HepG2 (cell line): ENCODE data around the gene F7. TPM values are rescaled to one million over a fixed set of nuclear protein-coding genes. Genes with fewer than 3 reads are reported as not detected.

Experiments used
- AHR ChIP-seq: IDR thresholded peaks from 2 replicates; pipeline ENCODE4 v1.6.1; 2018; ENCODE audit warnings: missing genetic modification reagents, missing compliant biosample characterization
- ATF7 ChIP-seq, 2 experiments: fragments of 450-650 bp in 1 of 2; sonication (generic) in 1 of 2; formaldehyde crosslinking in 1 of 2; IDR thresholded peaks; 2 replicates each; pipeline versions ENCODE4 v1.4.0 to v1.6.1; 2016 to 2020; ENCODE audit warnings: antibody characterized with exemption in 1 of 2, mild to moderate bottlenecking in 1 of 2, missing genetic modification reagents in 1 of 2
- CC2D1A ChIP-seq: sonication (generic); formaldehyde crosslinking; IDR thresholded peaks from 2 replicates; pipeline ENCODE4 v1.8.1; 2023; ENCODE audit warnings: mild to moderate bottlenecking, missing genetic modification reagents
- CEBPZ ChIP-seq: IDR thresholded peaks from 2 replicates; pipeline ENCODE4 v1.6.1; 2012; ENCODE audit warnings: low read length, improper control_type of control experiment
- ETS1 ChIP-seq: sonication (generic); formaldehyde crosslinking; IDR thresholded peaks from 2 replicates; pipeline ENCODE4 v1.4.0; 2020; ENCODE audit warnings: missing genetic modification reagents
- FLYWCH1 ChIP-seq: sonication (generic); formaldehyde crosslinking; IDR thresholded peaks from 2 replicates; pipeline ENCODE4 v1.8.1; 2023; ENCODE audit warnings: mild to moderate bottlenecking, missing genetic modification reagents
- FOXO1 ChIP-seq: sonication (generic); formaldehyde crosslinking; IDR thresholded peaks from 2 replicates; pipeline ENCODE4 v1.4.0; 2020; ENCODE audit warnings: missing genetic modification reagents
- HNF4A ChIP-seq: sonication (generic); formaldehyde crosslinking; IDR thresholded peaks from 2 replicates; pipeline ENCODE4 v1.4.0; 2020; ENCODE audit warnings: missing genetic modification reagents
- KDM6A ChIP-seq: IDR thresholded peaks from 2 replicates; pipeline ENCODE4 v1.6.1; 2016; ENCODE audit warnings: low read depth
- KLF15 ChIP-seq: sonication (generic); formaldehyde crosslinking; IDR thresholded peaks from 2 replicates; pipeline ENCODE4 v1.8.1; 2023; ENCODE audit warnings: borderline replicate concordance, mild to moderate bottlenecking, inconsistent platforms, missing genetic modification reagents, mixed read lengths
- MED8 ChIP-seq: sonication (generic); formaldehyde crosslinking; IDR thresholded peaks from 2 replicates; pipeline ENCODE4 v1.8.1; 2023; ENCODE audit warnings: mild to moderate bottlenecking, missing genetic modification reagents; ENCODE audit not compliant: insufficient replicate concordance
- PAWR ChIP-seq: sonication (generic); formaldehyde crosslinking; IDR thresholded peaks from 2 replicates; pipeline ENCODE4 v1.4.0; 2020; ENCODE audit warnings: missing genetic modification reagents, mild to moderate bottlenecking, borderline replicate concordance
- PHB2 ChIP-seq: fragments of 450-650 bp; IDR thresholded peaks from 2 replicates; pipeline ENCODE4 v1.6.1; 2018; ENCODE audit not compliant: partially characterized antibody
- REPIN1 ChIP-seq: sonication (generic); formaldehyde crosslinking; IDR thresholded peaks from 2 replicates; pipeline ENCODE4 v1.8.0; 2022; ENCODE audit warnings: missing genetic modification reagents, low read depth, mild to moderate bottlenecking, borderline replicate concordance
- SAP130 ChIP-seq: IDR thresholded peaks from 2 replicates; pipeline ENCODE4 v1.6.1; 2016; ENCODE audit warnings: low read depth
- SP2 ChIP-seq: sonication (generic); formaldehyde crosslinking; IDR thresholded peaks from 2 replicates; pipeline ENCODE4 v1.5.1; 2020; ENCODE audit warnings: mild to moderate bottlenecking, missing genetic modification reagents
- STAT5B ChIP-seq: sonication (generic); formaldehyde crosslinking; IDR thresholded peaks from 2 replicates; pipeline ENCODE4 v1.4.0; 2020; ENCODE audit warnings: missing genetic modification reagents
- SYNCRIP ChIP-seq: fragments of 200-400 bp; formaldehyde crosslinking; IDR thresholded peaks from 2 replicates; pipeline ENCODE4 v1.6.1; 2018; ENCODE audit warnings: mild to moderate bottlenecking, low read depth, low read length; ENCODE audit not compliant: insufficient read depth
- ZFP36L1 ChIP-seq: sonication (generic); formaldehyde crosslinking; IDR thresholded peaks from 2 replicates; pipeline ENCODE4 v1.8.0; 2022; ENCODE audit warnings: mild to moderate bottlenecking, missing genetic modification reagents, moderate library complexity
- ZNF3 ChIP-seq: IDR thresholded peaks from 2 replicates; pipeline ENCODE4 v1.7.0; 2017; ENCODE audit warnings: inconsistent platforms
- ZNF326 ChIP-seq: sonication (generic); formaldehyde crosslinking; IDR thresholded peaks from 2 replicates; pipeline ENCODE4 v1.4.0; 2020; ENCODE audit warnings: missing genetic modification reagents, borderline replicate concordance
- ZNF414 ChIP-seq: sonication (generic); formaldehyde crosslinking; IDR thresholded peaks from 2 replicates; pipeline ENCODE4 v1.5.0; 2020; ENCODE audit warnings: missing genetic modification reagents
- ZNF432 ChIP-seq: sonication (generic); formaldehyde crosslinking; IDR thresholded peaks from 2 replicates; pipeline ENCODE4 v1.5.0; 2020; ENCODE audit warnings: missing genetic modification reagents, mild to moderate bottlenecking, borderline replicate concordance
- ZNF720 ChIP-seq: sonication (generic); formaldehyde crosslinking; IDR thresholded peaks from 2 replicates; pipeline ENCODE4 v1.4.0; 2020; ENCODE audit warnings: missing genetic modification reagents
- ZNF792 ChIP-seq: IDR thresholded peaks from 2 replicates; pipeline ENCODE4 v1.6.1; 2016
- polyA plus RNA-seq, 8 experiments: library from polyadenylated mRNA; depleted of rRNA in 3 of 8; stranded (reverse) in 7 of 8; unstranded in 1 of 8; fragments of >200 nt; fragmentation: Illumina TruSeq in 4 of 8; extraction: Trizol in 4 of 8; gene quantifications; 2 replicates each; pipeline versions ENCODE4 v1.2.1 to v1.2.3, GENCODE V29; 2011 to 2016; ENCODE audit warnings: low read depth in 4 of 8, missing spikeins in 1 of 8, mixed read lengths in 1 of 8; ENCODE audit not compliant: insufficient read depth in 1 of 8
- total RNA-seq, 5 experiments: library from RNA; depleted of rRNA; stranded (reverse); fragments of >200 nt; fragmentation: Illumina TruSeq; extraction: Trizol; gene quantifications; 2 replicates each; pipeline ENCODE4 v1.2.3, GENCODE V29; 2016; ENCODE audit warnings: low read depth in 1 of 5
- TF ChIP-seq, protein P1 (sequence below): IDR thresholded peaks from 2 replicates; pipeline ENCODE4 v1.6.1; 2012; ENCODE audit warnings: low read depth, low read length, improper control_type of control experiment

F7 gene
- total and polyA plus RNA-seq, 2 of the 13 experiments (the other 11 are each of a cell fraction or from before 2014, with no cell fraction given) = 12.6 to 26.5 TPM

- TF ChIP-seq, protein P1, sequence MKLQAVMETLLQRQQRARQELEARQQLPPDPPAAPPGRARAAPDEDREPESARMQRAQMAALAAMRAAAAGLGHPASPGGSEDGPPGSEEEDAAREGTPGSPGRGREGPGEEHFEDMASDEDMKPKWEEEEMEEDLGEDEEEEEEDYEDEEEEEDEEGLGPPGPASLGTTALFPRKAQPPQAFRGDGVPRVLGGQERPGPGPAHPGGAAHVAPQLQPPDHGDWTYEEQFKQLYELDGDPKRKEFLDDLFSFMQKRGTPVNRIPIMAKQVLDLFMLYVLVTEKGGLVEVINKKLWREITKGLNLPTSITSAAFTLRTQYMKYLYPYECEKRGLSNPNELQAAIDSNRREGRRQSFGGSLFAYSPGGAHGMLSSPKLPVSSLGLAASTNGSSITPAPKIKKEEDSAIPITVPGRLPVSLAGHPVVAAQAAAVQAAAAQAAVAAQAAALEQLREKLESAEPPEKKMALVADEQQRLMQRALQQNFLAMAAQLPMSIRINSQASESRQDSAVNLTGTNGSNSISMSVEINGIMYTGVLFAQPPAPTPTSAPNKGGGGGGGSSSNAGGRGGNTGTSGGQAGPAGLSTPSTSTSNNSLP = no peak
- TF ChIP-seq SAP130 (CRISPR knock-in tag) (peak; percentile 30), HNF4A (no peak), AHR (CRISPR knock-in tag) (0 out of 2 replicates have a peak, but pooled peaks have one; percentile 5), REPIN1 (CRISPR knock-in tag) (no peak), KLF15 (CRISPR knock-in tag) (no peak), ETS1 (no peak), PHB2 (no peak), STAT5B (CRISPR knock-in tag) (no peak), FOXO1 (CRISPR knock-in tag) (no peak), ZNF3 (CRISPR knock-in tag) (no peak), KDM6A (CRISPR knock-in tag) (no peak), ZNF414 (CRISPR knock-in tag) (no peak), FLYWCH1 (CRISPR knock-in tag) (no peak), ZFP36L1 (no peak), SP2 (CRISPR knock-in tag) (0 out of 2 replicates have a peak, but pooled peaks have one; percentile 47), ZNF432 (CRISPR knock-in tag) (no peak), ZNF720 (CRISPR knock-in tag) (no peak), CC2D1A (CRISPR knock-in tag) (no peak), ZNF792 (no peak), ATF7 (IDR thresholded peaks at IDR 0.05) (0 out of 2 replicates have a peak, but pooled peaks have one; percentile 20), ATF7 (CRISPR knock-in tag; IDR thresholded peaks at IDR 0.05) (no peak), ZNF326 (CRISPR knock-in tag) (no peak), MED8 (CRISPR knock-in tag) (no peak), PAWR (no peak), SYNCRIP (no peak), CEBPZ (no peak)
Measured at GRCh38 chr13:113152691-113152983, 47.0 kb downstream of the F7 start (continued).
